ENCODE measurements around the gene CCDC57. TPM values are rescaled to one million over a fixed set of nuclear protein-coding genes. Genes with fewer than 3 reads are reported as not detected.

CCDC57 gene
- total and polyA plus RNA-seq, 4 donors = 5.4 to 19.1 (median 11.7) TPM

DNA sequence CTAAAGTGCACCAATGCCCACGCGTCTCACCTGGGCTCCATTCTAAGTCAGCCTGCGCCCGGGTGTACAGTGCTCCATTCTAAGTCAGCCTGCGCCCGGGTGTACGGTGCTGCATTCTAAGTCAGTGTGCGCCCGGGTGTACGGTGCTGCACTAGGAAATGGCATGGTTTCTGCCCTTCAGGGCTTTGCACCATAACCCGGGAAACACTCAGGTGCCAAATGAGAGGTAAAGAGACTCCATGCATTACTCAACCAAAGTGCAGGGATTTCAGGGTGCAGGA lies 85.4 kb downstream of the CCDC57 start:
- TF ChIP-seq YY1 (IDR thresholded peaks at IDR 0.05) = no peak
- Histone ChIP-seq H3K4me1 (ENCODE audit: control insufficient read depth in 4 of 4, insufficient read depth in 4 of 4, low read length in 3 of 4) (peaks cover 0 to 3% (median under 1%) of the 10 kb centered on the region in 4 donors), H3K27me3 (ENCODE audit: control insufficient read depth in 4 of 4, insufficient read depth in 4 of 4, low read length in 3 of 4) (no peaks in the 10 kb centered on the region), H3K27ac (ENCODE audit: low read depth in 1 of 2, low read length in 2 of 2) (no peak overlapping the region), H3K4me3 (ENCODE audit: low read depth in 1 of 3, low read length in 3 of 3) (no peak overlapping the region), H3K36me3 (ENCODE audit: control insufficient read depth in 4 of 4, insufficient read depth in 3 of 4, low read depth in 1 of 4, low read length in 3 of 4) (no peaks in the 10 kb centered on the region), H3K9ac (ENCODE audit: low read depth in 1 of 2, low read length in 2 of 2) (no peak overlapping the region), H3K9me3 (ENCODE audit: control insufficient read depth in 4 of 4, low read length in 3 of 4) (no peaks in the 10 kb centered on the region)
- no peak for DNase-seq (ENCODE audit: low spot score)
- 74% methylated on average over 11 of the region's 11 CpGs for WGBS

DNA sequence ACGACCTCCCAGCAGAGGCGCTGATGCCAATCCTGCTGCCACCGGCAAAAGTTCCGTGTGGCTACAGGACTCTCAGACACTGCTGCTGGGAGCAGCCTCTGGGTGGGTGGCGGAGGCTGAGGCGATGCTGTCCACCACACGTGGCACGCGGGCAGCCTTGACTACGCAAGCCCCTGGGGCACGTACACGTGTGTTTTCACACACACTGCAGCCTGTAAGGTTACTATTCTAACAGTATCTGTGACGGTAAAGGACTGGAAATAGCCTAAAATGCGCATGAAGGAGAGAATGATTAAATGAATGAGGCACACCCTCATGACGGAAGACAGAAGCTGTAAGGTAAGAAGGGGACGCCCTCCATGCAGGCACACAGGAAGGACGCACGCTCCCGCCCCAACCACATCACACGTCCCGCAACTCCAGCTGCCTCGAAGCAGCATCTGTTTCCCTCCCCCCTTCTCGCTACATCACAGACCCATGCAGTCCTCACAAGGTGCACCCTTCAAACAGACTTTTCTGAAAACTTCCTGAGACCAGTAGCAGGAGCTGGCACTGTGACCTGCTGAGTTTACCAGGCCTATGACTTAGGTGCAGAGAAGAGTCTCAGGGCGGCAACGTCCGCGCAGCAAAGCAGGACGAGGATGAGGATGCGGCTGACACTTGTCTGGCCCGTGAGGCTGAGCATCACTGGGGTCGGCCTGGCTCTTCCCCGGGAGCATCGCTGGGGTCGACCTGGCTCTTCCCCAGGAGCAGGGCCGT lies 85.9 kb downstream of the CCDC57 start:
- Histone ChIP-seq H3K4me3 (ENCODE audit: low read depth in 1 of 3, low read length in 3 of 3) (no peak overlapping the region), H3K9me3 (ENCODE audit: control insufficient read depth in 4 of 4, low read length in 3 of 4) (no peaks in the 10 kb centered on the region), H3K9ac (ENCODE audit: low read depth in 1 of 2, low read length in 2 of 2) (no peak overlapping the region), H3K27ac (ENCODE audit: low read depth in 1 of 2, low read length in 2 of 2) (peak overlapping the region in 1 of 2 donors; percentile 23), H3K27me3 (ENCODE audit: control insufficient read depth in 4 of 4, insufficient read depth in 4 of 4, low read length in 3 of 4) (no peaks in the 10 kb centered on the region), H3K4me1 (ENCODE audit: control insufficient read depth in 4 of 4, insufficient read depth in 4 of 4, low read length in 3 of 4) (peaks cover 0 to 4% (median 0%) of the 10 kb centered on the region in 4 donors), H3K36me3 (ENCODE audit: control insufficient read depth in 4 of 4, insufficient read depth in 3 of 4, low read depth in 1 of 4, low read length in 3 of 4) (no peaks in the 10 kb centered on the region)
- DNase-seq (ENCODE audit: low spot score) = no peak
- TF ChIP-seq, protein P1, sequence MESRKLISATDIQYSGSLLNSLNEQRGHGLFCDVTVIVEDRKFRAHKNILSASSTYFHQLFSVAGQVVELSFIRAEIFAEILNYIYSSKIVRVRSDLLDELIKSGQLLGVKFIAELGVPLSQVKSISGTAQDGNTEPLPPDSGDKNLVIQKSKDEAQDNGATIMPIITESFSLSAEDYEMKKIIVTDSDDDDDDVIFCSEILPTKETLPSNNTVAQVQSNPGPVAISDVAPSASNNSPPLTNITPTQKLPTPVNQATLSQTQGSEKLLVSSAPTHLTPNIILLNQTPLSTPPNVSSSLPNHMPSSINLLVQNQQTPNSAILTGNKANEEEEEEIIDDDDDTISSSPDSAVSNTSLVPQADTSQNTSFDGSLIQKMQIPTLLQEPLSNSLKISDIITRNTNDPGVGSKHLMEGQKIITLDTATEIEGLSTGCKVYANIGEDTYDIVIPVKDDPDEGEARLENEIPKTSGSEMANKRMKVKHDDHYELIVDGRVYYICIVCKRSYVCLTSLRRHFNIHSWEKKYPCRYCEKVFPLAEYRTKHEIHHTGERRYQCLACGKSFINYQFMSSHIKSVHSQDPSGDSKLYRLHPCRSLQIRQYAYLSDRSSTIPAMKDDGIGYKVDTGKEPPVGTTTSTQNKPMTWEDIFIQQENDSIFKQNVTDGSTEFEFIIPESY (IDR thresholded peaks at IDR 0.05) = no peak
- no peak for TF ChIP-seq FOXA1 (IDR thresholded peaks at IDR 0.05)
- 84% methylated on average over 35 of the region's 35 CpGs for WGBS

DNA sequence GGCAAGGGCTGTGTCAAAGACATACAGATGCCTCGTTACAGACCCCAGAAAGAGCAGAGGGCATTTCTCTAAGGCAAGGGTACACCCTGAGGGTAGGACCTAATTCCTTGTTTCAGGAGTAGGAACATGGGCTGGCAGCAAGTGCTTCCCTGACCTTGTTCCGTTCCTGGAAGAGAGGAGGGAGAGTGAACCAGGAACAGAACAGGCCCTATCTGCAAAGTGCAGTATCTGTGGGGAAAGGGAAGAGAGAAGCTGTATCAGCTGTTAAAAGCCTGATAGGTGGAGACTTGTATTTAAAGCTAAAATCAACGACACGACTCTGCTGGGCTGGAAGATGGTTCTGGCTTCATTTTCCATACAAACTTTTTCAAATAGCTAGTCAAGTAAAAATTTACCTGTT lies 88.5 kb downstream of the CCDC57 start:
- Histone ChIP-seq H3K4me1 (ENCODE audit: control insufficient read depth in 4 of 4, insufficient read depth in 4 of 4, low read length in 3 of 4) (peaks cover 0 to 10% (median 5%) of the 10 kb centered on the region in 4 donors), H3K9me3 (ENCODE audit: control insufficient read depth in 4 of 4, low read length in 3 of 4) (no peaks in the 10 kb centered on the region), H3K4me3 (ENCODE audit: low read depth in 1 of 3, low read length in 3 of 3) (no peak overlapping the region), H3K36me3 (ENCODE audit: control insufficient read depth in 4 of 4, insufficient read depth in 3 of 4, low read depth in 1 of 4, low read length in 3 of 4) (no peaks in the 10 kb centered on the region), H3K27me3 (ENCODE audit: control insufficient read depth in 4 of 4, insufficient read depth in 4 of 4, low read length in 3 of 4) (no peaks in the 10 kb centered on the region), H3K9ac (ENCODE audit: low read depth in 1 of 2, low read length in 2 of 2) (no peak overlapping the region), H3K27ac (ENCODE audit: low read depth in 1 of 2, low read length in 2 of 2) (no peak overlapping the region)
- TF ChIP-seq, protein P2, sequence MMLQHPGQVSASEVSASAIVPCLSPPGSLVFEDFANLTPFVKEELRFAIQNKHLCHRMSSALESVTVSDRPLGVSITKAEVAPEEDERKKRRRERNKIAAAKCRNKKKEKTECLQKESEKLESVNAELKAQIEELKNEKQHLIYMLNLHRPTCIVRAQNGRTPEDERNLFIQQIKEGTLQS (IDR thresholded peaks at IDR 0.05) = no peak
- TF ChIP-seq NR2F2 (IDR thresholded peaks at IDR 0.05) = no peak
- TF ChIP-seq, protein P3, sequence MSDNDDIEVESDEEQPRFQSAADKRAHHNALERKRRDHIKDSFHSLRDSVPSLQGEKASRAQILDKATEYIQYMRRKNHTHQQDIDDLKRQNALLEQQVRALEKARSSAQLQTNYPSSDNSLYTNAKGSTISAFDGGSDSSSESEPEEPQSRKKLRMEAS (IDR thresholded peaks at IDR 0.05) = no peak
- no peak for TF ChIP-seq HNF4G (IDR thresholded peaks at IDR 0.05)
- no peak for TF ChIP-seq HNF4A (conservative IDR thresholded peaks at IDR 0.05)
- TF ChIP-seq FOXA2 (IDR thresholded peaks at IDR 0.05) = no peak
- no peak for TF ChIP-seq YY1 (IDR thresholded peaks at IDR 0.05)
- TF ChIP-seq JUND (IDR thresholded peaks at IDR 0.05) = no peak
- no peak for TF ChIP-seq GABPA (IDR thresholded peaks at IDR 0.05 in 1 of 2, conservative IDR thresholded peaks at IDR 0.05 in 1 of 2)
- TF ChIP-seq, protein P1 (IDR thresholded peaks at IDR 0.05) = no peak
- TF ChIP-seq TAF1 (conservative IDR thresholded peaks at IDR 0.05) = no peak
- no peak for TF ChIP-seq RXRA (IDR thresholded peaks at IDR 0.05)
- no peak for TF ChIP-seq EGR1 (IDR thresholded peaks at IDR 0.05; ENCODE audit: low read depth in 2 of 2)
- TF ChIP-seq, protein P4, sequence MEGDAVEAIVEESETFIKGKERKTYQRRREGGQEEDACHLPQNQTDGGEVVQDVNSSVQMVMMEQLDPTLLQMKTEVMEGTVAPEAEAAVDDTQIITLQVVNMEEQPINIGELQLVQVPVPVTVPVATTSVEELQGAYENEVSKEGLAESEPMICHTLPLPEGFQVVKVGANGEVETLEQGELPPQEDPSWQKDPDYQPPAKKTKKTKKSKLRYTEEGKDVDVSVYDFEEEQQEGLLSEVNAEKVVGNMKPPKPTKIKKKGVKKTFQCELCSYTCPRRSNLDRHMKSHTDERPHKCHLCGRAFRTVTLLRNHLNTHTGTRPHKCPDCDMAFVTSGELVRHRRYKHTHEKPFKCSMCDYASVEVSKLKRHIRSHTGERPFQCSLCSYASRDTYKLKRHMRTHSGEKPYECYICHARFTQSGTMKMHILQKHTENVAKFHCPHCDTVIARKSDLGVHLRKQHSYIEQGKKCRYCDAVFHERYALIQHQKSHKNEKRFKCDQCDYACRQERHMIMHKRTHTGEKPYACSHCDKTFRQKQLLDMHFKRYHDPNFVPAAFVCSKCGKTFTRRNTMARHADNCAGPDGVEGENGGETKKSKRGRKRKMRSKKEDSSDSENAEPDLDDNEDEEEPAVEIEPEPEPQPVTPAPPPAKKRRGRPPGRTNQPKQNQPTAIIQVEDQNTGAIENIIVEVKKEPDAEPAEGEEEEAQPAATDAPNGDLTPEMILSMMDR (IDR thresholded peaks at IDR 0.05; ENCODE audit: low read depth, low read length, missing input control) = no peak
- TF ChIP-seq RAD21 (IDR thresholded peaks at IDR 0.05) = no peak
- TF ChIP-seq, protein P5, sequence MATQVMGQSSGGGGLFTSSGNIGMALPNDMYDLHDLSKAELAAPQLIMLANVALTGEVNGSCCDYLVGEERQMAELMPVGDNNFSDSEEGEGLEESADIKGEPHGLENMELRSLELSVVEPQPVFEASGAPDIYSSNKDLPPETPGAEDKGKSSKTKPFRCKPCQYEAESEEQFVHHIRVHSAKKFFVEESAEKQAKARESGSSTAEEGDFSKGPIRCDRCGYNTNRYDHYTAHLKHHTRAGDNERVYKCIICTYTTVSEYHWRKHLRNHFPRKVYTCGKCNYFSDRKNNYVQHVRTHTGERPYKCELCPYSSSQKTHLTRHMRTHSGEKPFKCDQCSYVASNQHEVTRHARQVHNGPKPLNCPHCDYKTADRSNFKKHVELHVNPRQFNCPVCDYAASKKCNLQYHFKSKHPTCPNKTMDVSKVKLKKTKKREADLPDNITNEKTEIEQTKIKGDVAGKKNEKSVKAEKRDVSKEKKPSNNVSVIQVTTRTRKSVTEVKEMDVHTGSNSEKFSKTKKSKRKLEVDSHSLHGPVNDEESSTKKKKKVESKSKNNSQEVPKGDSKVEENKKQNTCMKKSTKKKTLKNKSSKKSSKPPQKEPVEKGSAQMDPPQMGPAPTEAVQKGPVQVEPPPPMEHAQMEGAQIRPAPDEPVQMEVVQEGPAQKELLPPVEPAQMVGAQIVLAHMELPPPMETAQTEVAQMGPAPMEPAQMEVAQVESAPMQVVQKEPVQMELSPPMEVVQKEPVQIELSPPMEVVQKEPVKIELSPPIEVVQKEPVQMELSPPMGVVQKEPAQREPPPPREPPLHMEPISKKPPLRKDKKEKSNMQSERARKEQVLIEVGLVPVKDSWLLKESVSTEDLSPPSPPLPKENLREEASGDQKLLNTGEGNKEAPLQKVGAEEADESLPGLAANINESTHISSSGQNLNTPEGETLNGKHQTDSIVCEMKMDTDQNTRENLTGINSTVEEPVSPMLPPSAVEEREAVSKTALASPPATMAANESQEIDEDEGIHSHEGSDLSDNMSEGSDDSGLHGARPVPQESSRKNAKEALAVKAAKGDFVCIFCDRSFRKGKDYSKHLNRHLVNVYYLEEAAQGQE (IDR thresholded peaks at IDR 0.05) = no peak
- WGBS = 85% methylated on average over 4 of the region's 4 CpGs
- no peak for DNase-seq (ENCODE audit: low spot score)

All from liver (tissue), 9 donors.